ENCODE results near the gene GPR15LG. TPM values are rescaled to one million over a fixed set of nuclear protein-coding genes. Genes with fewer than 3 reads are reported as not detected.

The GPR15LG gene
- polyA plus RNA-seq, 1 experiment: not detected

DNA sequence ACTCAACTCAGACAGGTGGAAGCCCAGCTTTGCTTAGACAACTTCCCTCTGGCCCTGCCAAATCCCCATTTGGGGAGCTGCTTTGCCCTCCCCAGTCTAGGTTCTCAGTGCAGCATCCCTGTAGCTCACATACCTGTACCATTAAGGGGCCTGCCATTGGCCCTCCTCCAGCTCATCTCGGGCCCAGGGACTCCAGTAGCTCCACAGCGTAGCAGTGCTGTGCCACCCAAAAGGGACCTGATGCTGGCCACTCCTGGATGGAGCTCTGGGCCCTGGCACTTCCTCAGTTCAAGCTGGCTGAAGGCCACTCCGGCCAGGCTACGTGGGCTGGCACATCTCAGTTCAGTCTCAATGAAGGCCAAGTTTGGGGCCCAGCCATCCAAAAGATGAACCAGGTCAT, 60.3 kb downstream of the GPR15LG start:
- ChIA-PET POLR2A (no interaction called here), CTCF (no interaction called here)
- no peak for TF ChIP-seq CTCF (IDR thresholded peaks at IDR 0.05; ENCODE audit: low read depth, low read length)
- Histone ChIP-seq H3K4me3 (ENCODE audit: low read depth, low read length) (no peak overlapping the region), H3K27ac (ENCODE audit: low read depth, low read length) (no peak overlapping the region), H3K27me3 (ENCODE audit: control insufficient read depth, insufficient read depth, low read length) (no peaks in the 10 kb centered on the region), H3K9me3 (ENCODE audit: control insufficient read depth, insufficient read depth, low read length) (no peaks in the 10 kb centered on the region; the same call in 1 of the 2 replicates)
- no peak for DNase-seq (ENCODE audit: low read depth, low spot score)

- Histone ChIP-seq H3K27me3 (ENCODE audit: control insufficient read depth, insufficient read depth, low read length) (no peaks in the 10 kb centered on the region), H3K27ac (ENCODE audit: low read depth, low read length) (no peak overlapping the region), H3K9me3 (ENCODE audit: control insufficient read depth, insufficient read depth, low read length) (no peaks in the 10 kb centered on the region; the same call in 1 of the 2 replicates), H3K4me3 (ENCODE audit: low read depth, low read length) (no peak overlapping the region)
- TF ChIP-seq CTCF (IDR thresholded peaks at IDR 0.05; ENCODE audit: low read depth, low read length): no peak
- no peak for DNase-seq (ENCODE audit: low read depth, low spot score)
- ChIA-PET POLR2A (no interaction called here), CTCF (no interaction called here)
Observed at GRCh38 chr10:84234479-84234878, 60.9 kb downstream of the GPR15LG start.

Other genes with a start within 250 kb of the GPR15LG start
- 189 and 227 TPM in 2 replicates for gene GHITM, start 34.3 kb upstream of the GPR15LG start, polyA plus RNA-seq (2011; rRNA removed)
- not detected in 2 replicates for gene CDHR1, start 20.7 kb downstream of the GPR15LG start, polyA plus RNA-seq (2011; rRNA removed)
- not detected in 2 replicates for gene LRIT2, start 51.7 kb downstream of the GPR15LG start, polyA plus RNA-seq (2011; rRNA removed)
- gene LRIT1, start 67.7 kb downstream of the GPR15LG start, polyA plus RNA-seq (2011; rRNA removed): not detected in 2 replicates
- not detected in 2 replicates for gene RGR, start 71.3 kb downstream of the GPR15LG start, polyA plus RNA-seq (2011; rRNA removed)
- gene CCSER2, start 154.8 kb downstream of the GPR15LG start, polyA plus RNA-seq (2011; rRNA removed): 39.1 and 51.0 TPM in 2 replicates